GM18505 (cell line): ENCODE measurements around the gene IMP4.
"Not testable (repeated sequence)": the region's sequence is repeated elsewhere in the genome, so short reads cannot be mapped to it uniquely, and the experiment has no call there.

Experiments used
- ATAC-seq: cut with Tn5 transposase; IDR thresholded peaks from one replicate; pipeline ENCODE4 v1.9.1; 2021; ENCODE audit not compliant: unreplicated experiment
- POLR2A ChIP-seq: IDR thresholded peaks from 4 replicates; pipeline ENCODE4 v1.6.1; 2011; ENCODE audit warnings: borderline replicate concordance; ENCODE audit not compliant: insufficient read depth, insufficient read length; ENCODE audit errors: extremely low read depth

The IMP4 gene

GRCh38 chr2:130327703-130328527 lies 14.8 kb upstream of the IMP4 start:
- no peak for ATAC-seq
- no peak for TF ChIP-seq POLR2A

GRCh38 chr2:130328710-130329109 lies 14.0 kb upstream of the IMP4 start:
- ATAC-seq: no peak
- TF ChIP-seq POLR2A: no peak

GRCh38 chr2:130332271-130333073 lies 10.2 kb upstream of the IMP4 start:
- peak; percentile 74 for ATAC-seq
- TF ChIP-seq POLR2A: no peak

- ATAC-seq: not testable (repeated sequence)
Measured at GRCh38 chr2:130333253-130333652, 9.4 kb upstream of the IMP4 start.

- no peak for ATAC-seq
- TF ChIP-seq POLR2A: no peak
Measured at GRCh38 chr2:130334026-130334425, 8.7 kb upstream of the IMP4 start.

- no peak for TF ChIP-seq POLR2A
- ATAC-seq: no peak
Measured at GRCh38 chr2:130335226-130335625, 7.5 kb upstream of the IMP4 start.

GRCh38 chr2:130336150-130336876 lies 6.4 kb upstream of the IMP4 start:
- no peak for TF ChIP-seq POLR2A
- no peak for ATAC-seq

- no peak for ATAC-seq
- peak; percentile 87 for TF ChIP-seq POLR2A
Measured at GRCh38 chr2:130336877-130337734, 5.6 kb upstream of the IMP4 start.

GRCh38 chr2:130337735-130338325 lies 4.9 kb upstream of the IMP4 start:
- no peak for TF ChIP-seq POLR2A

GRCh38 chr2:130338793-130339345 lies 3.8 kb upstream of the IMP4 start:
- TF ChIP-seq POLR2A: no peak
- ATAC-seq: no peak

More at GRCh38 chr2:130337735-130338325, 4.9 kb upstream of the IMP4 start:
- ATAC-seq: no peak

GRCh38 chr2:130339885-130340745 lies 2.6 kb upstream of the IMP4 start:
- no peak for ATAC-seq
- no peak for TF ChIP-seq POLR2A
